HEK293 (cell line): ENCODE data around the gene NPW.
A peak's percentile ranks its signal among the peaks of the same experiment; 100 is the strongest.

Experiments
- CTCF ChIA-PET: fragments of 350-600 bp; formaldehyde crosslinking; extraction: SDS; loops from one replicate; lab custom pipeline; 2021; ENCODE audit warnings: antibody characterized with exemption; lab: Yijun Ruan, JAX
- POLR2A ChIA-PET: fragments of 300-600 bp; formaldehyde crosslinking; extraction: SDS; loops from one replicate; lab custom pipeline; 2020; ENCODE audit warnings: antibody characterized with exemption, inconsistent platforms; lab: Yijun Ruan, JAX
- H3K27ac ChIP-seq: fragments of 200-500 bp; sonication (Bioruptor generic); 2 replicates; pipeline ENCODE4 v1.5.1; 2014; ENCODE audit warnings: low read depth, low read length, control low read depth, inconsistent platforms; ENCODE audit errors: extremely low read depth
- H3K36me3 ChIP-seq, 2 experiments: fragments of 200-500 bp in 1 of 2; sonication (Bioruptor generic) in 1 of 2; 1 replicate in 1 of 2; 2 replicates in 1 of 2; pipeline ENCODE4 v1.5.1; 2014 to 2017; ENCODE audit warnings: inconsistent platforms in 2 of 2, low read length in 2 of 2; ENCODE audit not compliant: control insufficient read depth in 2 of 2, insufficient read depth in 1 of 2
- H3K4me1 ChIP-seq: fragments of 200-500 bp; sonication (Bioruptor generic); 2 replicates; pipeline ENCODE4 v1.5.1; 2014; ENCODE audit warnings: mild to moderate bottlenecking, low read length, inconsistent platforms; ENCODE audit not compliant: control insufficient read depth, insufficient read depth
- H3K4me3 ChIP-seq: 2 replicates; pipeline ENCODE4 v1.5.1; 2011; ENCODE audit warnings: low read depth, mild to moderate bottlenecking, control low read depth, low read length, moderate library complexity
- H3K9me3 ChIP-seq: fragments of 200-500 bp; sonication (Bioruptor generic); 2 replicates; pipeline ENCODE4 v1.5.1; 2014; ENCODE audit warnings: low read depth, low read length, inconsistent platforms; ENCODE audit not compliant: control insufficient read depth, insufficient read depth
- OSR2 ChIP-seq: fragments of 450-650 bp; formaldehyde crosslinking; IDR thresholded peaks from 2 replicates; pipeline ENCODE4 v1.5.1; 2016; ENCODE audit warnings: missing biosample characterization, missing genetic modification characterization
- OVOL3 ChIP-seq: fragments of 450-650 bp; formaldehyde crosslinking; IDR thresholded peaks from 2 replicates; pipeline ENCODE4 v1.5.1; 2016; ENCODE audit warnings: missing biosample characterization, missing genetic modification characterization
- WT1 ChIP-seq: fragments of 450-650 bp; formaldehyde crosslinking; IDR thresholded peaks from 2 replicates; pipeline ENCODE4 v1.5.1; 2016; ENCODE audit warnings: missing biosample characterization, missing genetic modification characterization
- ZFP37 ChIP-seq: fragments of 450-650 bp; formaldehyde crosslinking; IDR thresholded peaks from 2 replicates; pipeline ENCODE4 v1.5.1; 2016; ENCODE audit warnings: missing biosample characterization, missing genetic modification characterization
- ZNF2 ChIP-seq: fragments of 450-650 bp; formaldehyde crosslinking; IDR thresholded peaks from 2 replicates; pipeline ENCODE4 v1.5.1; 2016; ENCODE audit warnings: missing biosample characterization, missing genetic modification characterization
- ZNF311 ChIP-seq: fragments of 450-650 bp; formaldehyde crosslinking; IDR thresholded peaks from 2 replicates; pipeline ENCODE4 v1.5.1; 2017; ENCODE audit warnings: missing biosample characterization, missing genetic modification characterization, borderline replicate concordance
- ZNF37A ChIP-seq: fragments of 450-650 bp; IDR thresholded peaks from 2 replicates; pipeline ENCODE4 v1.5.1; 2018; ENCODE audit warnings: missing biosample characterization, missing genetic modification characterization
- ZNF473 ChIP-seq: fragments of 450-650 bp; formaldehyde crosslinking; IDR thresholded peaks from 2 replicates; pipeline ENCODE4 v1.5.1; 2017; ENCODE audit warnings: missing biosample characterization, missing genetic modification characterization
- ZNF600 ChIP-seq: fragments of 450-650 bp; formaldehyde crosslinking; IDR thresholded peaks from 2 replicates; pipeline ENCODE4 v1.5.1; 2016; ENCODE audit warnings: missing biosample characterization, missing genetic modification characterization
- ZNF624 ChIP-seq: fragments of 450-650 bp; formaldehyde crosslinking; IDR thresholded peaks from 2 replicates; pipeline ENCODE4 v1.5.1; 2017; ENCODE audit warnings: missing biosample characterization, missing genetic modification characterization
- TF ChIP-seq, protein P1 (sequence below): fragments of 450-650 bp; formaldehyde crosslinking; IDR thresholded peaks from 2 replicates; pipeline ENCODE4 v1.5.1; 2017; ENCODE audit warnings: missing biosample characterization, missing genetic modification characterization
- TF ChIP-seq, protein P2 (sequence below): fragments of 450-650 bp; formaldehyde crosslinking; IDR thresholded peaks from 2 replicates; pipeline ENCODE4 v1.5.1; 2016; ENCODE audit warnings: missing biosample characterization, missing genetic modification characterization, borderline replicate concordance
- TF ChIP-seq, protein P3 (sequence below): fragments of 450-650 bp; formaldehyde crosslinking; conservative IDR thresholded peaks from 2 replicates; pipeline ENCODE4 v1.5.1; 2016; ENCODE audit warnings: low read depth, missing biosample characterization, missing genetic modification characterization
- TF ChIP-seq, protein P4 (sequence below): fragments of 450-650 bp; formaldehyde crosslinking; IDR thresholded peaks from 2 replicates; pipeline ENCODE4 v1.5.1; 2016; ENCODE audit warnings: missing biosample characterization, missing genetic modification characterization
- TF ChIP-seq, protein P5 (sequence below): fragments of 450-650 bp; formaldehyde crosslinking; IDR thresholded peaks from 2 replicates; pipeline ENCODE4; 2016; ENCODE audit warnings: missing biosample characterization, missing genetic modification characterization
- TF ChIP-seq, protein P6 (sequence below): fragments of 450-650 bp; formaldehyde crosslinking; IDR thresholded peaks from 2 replicates; pipeline ENCODE4 v1.5.1; 2016; ENCODE audit warnings: missing biosample characterization, missing genetic modification characterization

The NPW gene

DNA sequence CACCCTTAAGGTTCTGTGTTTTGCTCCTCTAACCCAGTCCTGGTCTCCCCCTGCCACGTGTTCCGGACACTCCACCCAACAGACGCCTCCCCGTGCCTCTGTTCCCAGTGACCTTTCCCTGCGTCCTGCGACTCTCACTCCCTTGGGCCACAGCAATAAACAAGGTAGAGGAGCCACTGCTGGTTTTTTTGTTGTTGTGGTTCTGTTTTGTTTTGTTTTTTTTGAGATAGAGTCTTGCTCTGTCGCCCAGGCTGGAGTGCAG is 3.7 kb upstream of the NPW start:
- Histone ChIP-seq H3K9me3 (no peaks in the 10 kb centered on the region), H3K4me1 (peaks cover 6% of the 10 kb centered on the region), H3K36me3 (no peaks in the 10 kb centered on the region), H3K4me3 (no peak overlapping the region), H3K27ac (peak overlapping the region; percentile 79)
- CTCF ChIA-PET, result interaction anchor here (0.6 to 2.0 kb wide), 8 partner anchors 11 to 153 kb away, joined by 3 to 11 read pairs (median 4); partner anchors contain the start of genes NHERF2, NTHL1 and TSC2
- POLR2A ChIA-PET, result interaction anchor here (0.5 to 2.4 kb wide), 3 partner anchors 12 to 139 kb away, joined by 3 to 20 read pairs (median 4); partner anchors contain the start of gene TRAF7
- TF ChIP-seq, protein P1, sequence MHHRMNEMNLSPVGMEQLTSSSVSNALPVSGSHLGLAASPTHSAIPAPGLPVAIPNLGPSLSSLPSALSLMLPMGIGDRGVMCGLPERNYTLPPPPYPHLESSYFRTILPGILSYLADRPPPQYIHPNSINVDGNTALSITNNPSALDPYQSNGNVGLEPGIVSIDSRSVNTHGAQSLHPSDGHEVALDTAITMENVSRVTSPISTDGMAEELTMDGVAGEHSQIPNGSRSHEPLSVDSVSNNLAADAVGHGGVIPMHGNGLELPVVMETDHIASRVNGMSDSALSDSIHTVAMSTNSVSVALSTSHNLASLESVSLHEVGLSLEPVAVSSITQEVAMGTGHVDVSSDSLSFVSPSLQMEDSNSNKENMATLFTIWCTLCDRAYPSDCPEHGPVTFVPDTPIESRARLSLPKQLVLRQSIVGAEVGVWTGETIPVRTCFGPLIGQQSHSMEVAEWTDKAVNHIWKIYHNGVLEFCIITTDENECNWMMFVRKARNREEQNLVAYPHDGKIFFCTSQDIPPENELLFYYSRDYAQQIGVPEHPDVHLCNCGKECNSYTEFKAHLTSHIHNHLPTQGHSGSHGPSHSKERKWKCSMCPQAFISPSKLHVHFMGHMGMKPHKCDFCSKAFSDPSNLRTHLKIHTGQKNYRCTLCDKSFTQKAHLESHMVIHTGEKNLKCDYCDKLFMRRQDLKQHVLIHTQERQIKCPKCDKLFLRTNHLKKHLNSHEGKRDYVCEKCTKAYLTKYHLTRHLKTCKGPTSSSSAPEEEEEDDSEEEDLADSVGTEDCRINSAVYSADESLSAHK (tag by site-specific recombination), result no peak
- no peak for TF ChIP-seq OSR2 (tag by site-specific recombination)
- no peak for TF ChIP-seq ZNF624 (tag by site-specific recombination)
- TF ChIP-seq, protein P2, sequence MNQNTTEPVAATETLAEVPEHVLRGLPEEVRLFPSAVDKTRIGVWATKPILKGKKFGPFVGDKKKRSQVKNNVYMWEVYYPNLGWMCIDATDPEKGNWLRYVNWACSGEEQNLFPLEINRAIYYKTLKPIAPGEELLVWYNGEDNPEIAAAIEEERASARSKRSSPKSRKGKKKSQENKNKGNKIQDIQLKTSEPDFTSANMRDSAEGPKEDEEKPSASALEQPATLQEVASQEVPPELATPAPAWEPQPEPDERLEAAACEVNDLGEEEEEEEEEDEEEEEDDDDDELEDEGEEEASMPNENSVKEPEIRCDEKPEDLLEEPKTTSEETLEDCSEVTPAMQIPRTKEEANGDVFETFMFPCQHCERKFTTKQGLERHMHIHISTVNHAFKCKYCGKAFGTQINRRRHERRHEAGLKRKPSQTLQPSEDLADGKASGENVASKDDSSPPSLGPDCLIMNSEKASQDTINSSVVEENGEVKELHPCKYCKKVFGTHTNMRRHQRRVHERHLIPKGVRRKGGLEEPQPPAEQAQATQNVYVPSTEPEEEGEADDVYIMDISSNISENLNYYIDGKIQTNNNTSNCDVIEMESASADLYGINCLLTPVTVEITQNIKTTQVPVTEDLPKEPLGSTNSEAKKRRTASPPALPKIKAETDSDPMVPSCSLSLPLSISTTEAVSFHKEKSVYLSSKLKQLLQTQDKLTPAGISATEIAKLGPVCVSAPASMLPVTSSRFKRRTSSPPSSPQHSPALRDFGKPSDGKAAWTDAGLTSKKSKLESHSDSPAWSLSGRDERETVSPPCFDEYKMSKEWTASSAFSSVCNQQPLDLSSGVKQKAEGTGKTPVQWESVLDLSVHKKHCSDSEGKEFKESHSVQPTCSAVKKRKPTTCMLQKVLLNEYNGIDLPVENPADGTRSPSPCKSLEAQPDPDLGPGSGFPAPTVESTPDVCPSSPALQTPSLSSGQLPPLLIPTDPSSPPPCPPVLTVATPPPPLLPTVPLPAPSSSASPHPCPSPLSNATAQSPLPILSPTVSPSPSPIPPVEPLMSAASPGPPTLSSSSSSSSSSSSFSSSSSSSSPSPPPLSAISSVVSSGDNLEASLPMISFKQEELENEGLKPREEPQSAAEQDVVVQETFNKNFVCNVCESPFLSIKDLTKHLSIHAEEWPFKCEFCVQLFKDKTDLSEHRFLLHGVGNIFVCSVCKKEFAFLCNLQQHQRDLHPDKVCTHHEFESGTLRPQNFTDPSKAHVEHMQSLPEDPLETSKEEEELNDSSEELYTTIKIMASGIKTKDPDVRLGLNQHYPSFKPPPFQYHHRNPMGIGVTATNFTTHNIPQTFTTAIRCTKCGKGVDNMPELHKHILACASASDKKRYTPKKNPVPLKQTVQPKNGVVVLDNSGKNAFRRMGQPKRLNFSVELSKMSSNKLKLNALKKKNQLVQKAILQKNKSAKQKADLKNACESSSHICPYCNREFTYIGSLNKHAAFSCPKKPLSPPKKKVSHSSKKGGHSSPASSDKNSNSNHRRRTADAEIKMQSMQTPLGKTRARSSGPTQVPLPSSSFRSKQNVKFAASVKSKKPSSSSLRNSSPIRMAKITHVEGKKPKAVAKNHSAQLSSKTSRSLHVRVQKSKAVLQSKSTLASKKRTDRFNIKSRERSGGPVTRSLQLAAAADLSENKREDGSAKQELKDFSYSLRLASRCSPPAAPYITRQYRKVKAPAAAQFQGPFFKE (tag by site-specific recombination), result 0 out of 2 replicates have a peak, but pooled peaks have one; percentile 54
- no peak for TF ChIP-seq ZFP37 (tag by site-specific recombination)
- no peak for TF ChIP-seq ZNF473 (tag by site-specific recombination)
- TF ChIP-seq, protein P3, sequence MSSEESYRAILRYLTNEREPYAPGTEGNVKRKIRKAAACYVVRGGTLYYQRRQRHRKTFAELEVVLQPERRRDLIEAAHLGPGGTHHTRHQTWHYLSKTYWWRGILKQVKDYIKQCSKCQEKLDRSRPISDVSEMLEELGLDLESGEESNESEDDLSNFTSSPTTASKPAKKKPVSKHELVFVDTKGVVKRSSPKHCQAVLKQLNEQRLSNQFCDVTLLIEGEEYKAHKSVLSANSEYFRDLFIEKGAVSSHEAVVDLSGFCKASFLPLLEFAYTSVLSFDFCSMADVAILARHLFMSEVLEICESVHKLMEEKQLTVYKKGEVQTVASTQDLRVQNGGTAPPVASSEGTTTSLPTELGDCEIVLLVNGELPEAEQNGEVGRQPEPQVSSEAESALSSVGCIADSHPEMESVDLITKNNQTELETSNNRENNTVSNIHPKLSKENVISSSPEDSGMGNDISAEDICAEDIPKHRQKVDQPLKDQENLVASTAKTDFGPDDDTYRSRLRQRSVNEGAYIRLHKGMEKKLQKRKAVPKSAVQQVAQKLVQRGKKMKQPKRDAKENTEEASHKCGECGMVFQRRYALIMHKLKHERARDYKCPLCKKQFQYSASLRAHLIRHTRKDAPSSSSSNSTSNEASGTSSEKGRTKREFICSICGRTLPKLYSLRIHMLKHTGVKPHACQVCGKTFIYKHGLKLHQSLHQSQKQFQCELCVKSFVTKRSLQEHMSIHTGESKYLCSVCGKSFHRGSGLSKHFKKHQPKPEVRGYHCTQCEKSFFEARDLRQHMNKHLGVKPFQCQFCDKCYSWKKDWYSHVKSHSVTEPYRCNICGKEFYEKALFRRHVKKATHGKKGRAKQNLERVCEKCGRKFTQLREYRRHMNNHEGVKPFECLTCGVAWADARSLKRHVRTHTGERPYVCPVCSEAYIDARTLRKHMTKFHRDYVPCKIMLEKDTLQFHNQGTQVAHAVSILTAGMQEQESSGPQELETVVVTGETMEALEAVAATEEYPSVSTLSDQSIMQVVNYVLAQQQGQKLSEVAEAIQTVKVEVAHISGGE (tag by site-specific recombination), result no peak
- TF ChIP-seq ZNF2, result no peak
- TF ChIP-seq, protein P4, sequence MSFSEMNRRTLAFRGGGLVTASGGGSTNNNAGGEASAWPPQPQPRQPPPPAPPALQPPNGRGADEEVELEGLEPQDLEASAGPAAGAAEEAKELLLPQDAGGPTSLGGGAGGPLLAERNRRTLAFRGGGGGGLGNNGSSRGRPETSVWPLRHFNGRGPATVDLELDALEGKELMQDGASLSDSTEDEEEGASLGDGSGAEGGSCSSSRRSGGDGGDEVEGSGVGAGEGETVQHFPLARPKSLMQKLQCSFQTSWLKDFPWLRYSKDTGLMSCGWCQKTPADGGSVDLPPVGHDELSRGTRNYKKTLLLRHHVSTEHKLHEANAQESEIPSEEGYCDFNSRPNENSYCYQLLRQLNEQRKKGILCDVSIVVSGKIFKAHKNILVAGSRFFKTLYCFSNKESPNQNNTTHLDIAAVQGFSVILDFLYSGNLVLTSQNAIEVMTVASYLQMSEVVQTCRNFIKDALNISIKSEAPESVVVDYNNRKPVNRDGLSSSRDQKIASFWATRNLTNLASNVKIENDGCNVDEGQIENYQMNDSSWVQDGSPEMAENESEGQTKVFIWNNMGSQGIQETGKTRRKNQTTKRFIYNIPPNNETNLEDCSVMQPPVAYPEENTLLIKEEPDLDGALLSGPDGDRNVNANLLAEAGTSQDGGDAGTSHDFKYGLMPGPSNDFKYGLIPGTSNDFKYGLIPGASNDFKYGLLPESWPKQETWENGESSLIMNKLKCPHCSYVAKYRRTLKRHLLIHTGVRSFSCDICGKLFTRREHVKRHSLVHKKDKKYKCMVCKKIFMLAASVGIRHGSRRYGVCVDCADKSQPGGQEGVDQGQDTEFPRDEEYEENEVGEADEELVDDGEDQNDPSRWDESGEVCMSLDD, result no peak
- no peak for TF ChIP-seq WT1 (tag by site-specific recombination)
- no peak for TF ChIP-seq ZNF37A
- TF ChIP-seq ZNF311 (tag by site-specific recombination), result no peak
- TF ChIP-seq, protein P5, sequence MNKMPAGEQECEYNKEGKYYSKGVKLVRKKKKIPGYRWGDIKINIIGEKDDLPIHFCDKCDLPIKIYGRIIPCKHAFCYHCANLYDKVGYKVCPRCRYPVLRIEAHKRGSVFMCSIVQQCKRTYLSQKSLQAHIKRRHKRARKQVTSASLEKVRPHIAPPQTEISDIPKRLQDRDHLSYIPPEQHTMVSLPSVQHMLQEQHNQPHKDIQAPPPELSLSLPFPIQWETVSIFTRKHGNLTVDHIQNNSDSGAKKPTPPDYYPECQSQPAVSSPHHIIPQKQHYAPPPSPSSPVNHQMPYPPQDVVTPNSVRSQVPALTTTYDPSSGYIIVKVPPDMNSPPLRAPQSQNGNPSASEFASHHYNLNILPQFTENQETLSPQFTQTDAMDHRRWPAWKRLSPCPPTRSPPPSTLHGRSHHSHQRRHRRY, result no peak
- TF ChIP-seq ZNF600, result peak; percentile 65; the same call in 1 of the 2 replicates
- TF ChIP-seq, protein P6, sequence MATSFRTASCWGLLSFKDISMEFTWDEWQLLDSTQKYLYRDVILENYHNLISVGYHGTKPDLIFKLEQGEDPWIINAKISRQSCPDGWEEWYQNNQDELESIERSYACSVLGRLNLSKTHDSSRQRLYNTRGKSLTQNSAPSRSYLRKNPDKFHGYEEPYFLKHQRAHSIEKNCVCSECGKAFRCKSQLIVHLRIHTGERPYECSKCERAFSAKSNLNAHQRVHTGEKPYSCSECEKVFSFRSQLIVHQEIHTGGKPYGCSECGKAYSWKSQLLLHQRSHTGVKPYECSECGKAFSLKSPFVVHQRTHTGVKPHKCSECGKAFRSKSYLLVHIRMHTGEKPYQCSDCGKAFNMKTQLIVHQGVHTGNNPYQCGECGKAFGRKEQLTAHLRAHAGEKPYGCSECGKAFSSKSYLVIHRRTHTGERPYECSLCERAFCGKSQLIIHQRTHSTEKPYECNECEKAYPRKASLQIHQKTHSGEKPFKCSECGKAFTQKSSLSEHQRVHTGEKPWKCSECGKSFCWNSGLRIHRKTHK (tag by site-specific recombination), result no peak
- TF ChIP-seq OVOL3 (tag by site-specific recombination), result no peak
